ENCODE data around the gene OR52B2. TPM values are rescaled to one million over a fixed set of nuclear protein-coding genes. Genes with fewer than 3 reads are reported as not detected.
A peak's percentile ranks its signal among the peaks of the same experiment; 100 is the strongest.
"Not testable (repeated sequence)": the region's sequence is repeated elsewhere in the genome, so short reads cannot be mapped to it uniquely, and the experiment has no call there.

Gene OR52B2
- total RNA-seq, 2 donors from 2014 or later = not detected

DNA sequence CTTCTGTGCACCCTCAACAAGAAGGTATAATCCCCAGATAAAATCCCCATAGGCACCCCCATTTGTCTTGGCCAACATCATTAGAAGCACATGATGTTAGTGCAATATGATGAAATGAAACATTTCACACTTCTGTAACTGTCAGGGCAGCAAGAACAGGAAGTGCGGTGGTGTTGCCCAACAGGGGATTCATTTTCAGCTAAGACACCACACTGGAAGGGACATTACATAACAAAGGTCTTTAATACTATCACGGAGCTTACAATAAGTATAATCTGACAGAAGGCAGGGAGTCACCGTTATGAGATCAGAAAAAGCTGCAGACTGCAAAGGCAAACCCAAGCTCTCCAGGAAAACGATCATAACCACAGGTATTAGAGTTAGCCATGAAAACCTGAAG lies 30.8 kb upstream of the OR52B2 start:
- H3K27me3 Mint-ChIP-seq (ENCODE audit: low read depth) = peaks cover 7% of the 10 kb centered on the region
- no peak for DNase-seq
- ATAC-seq (replicated peaks in 1 of 2) = no peak
- peaks cover 68% of the 10 kb centered on the region for H3K4me1 Mint-ChIP-seq (ENCODE audit: low read depth)
- H3K27ac Mint-ChIP-seq = peak overlapping the region; percentile 49
- peaks cover 1 to 2% of the 10 kb centered on the region in 2 donors for H3K36me3 Mint-ChIP-seq (ENCODE audit: insufficient read depth in 2 of 2)
- peaks cover 0 to 2% of the 10 kb centered on the region in 2 donors for H3K9me3 Mint-ChIP-seq
- H3K4me3 Mint-ChIP-seq = peak overlapping the region; percentile 17 to 35

DNA sequence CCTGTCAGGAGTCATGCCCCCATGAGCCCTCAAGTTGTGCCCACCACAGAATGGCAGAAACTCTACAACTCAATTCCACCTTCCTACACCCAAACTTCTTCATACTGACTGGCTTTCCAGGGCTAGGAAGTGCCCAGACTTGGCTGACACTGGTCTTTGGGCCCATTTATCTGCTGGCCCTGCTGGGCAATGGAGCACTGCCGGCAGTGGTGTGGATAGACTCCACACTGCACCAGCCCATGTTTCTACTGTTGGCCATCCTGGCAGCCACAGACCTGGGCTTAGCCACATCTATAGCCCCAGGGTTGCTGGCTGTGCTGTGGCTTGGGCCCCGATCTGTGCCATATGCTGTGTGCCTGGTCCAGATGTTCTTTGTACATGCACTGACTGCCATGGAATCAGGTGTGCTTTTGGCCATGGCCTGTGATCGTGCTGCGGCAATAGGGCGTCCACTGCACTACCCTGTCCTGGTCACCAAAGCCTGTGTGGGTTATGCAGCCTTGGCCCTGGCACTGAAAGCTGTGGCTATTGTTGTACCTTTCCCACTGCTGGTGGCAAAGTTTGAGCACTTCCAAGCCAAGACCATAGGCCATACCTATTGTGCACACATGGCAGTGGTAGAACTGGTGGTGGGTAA lies 29.2 kb upstream of the OR52B2 start, which contains the start of gene OR52W1:
TSS of gene OR52W1 (plus strand) at position 51 of the 637 bp plus-strand sequence. CDS start at position 51, 0 bp downstream.
- Mint-ChIP-seq H3K36me3 (ENCODE audit: insufficient read depth in 2 of 2) (peaks cover 1 to 2% of the 10 kb centered on the region in 2 donors), H3K27me3 (ENCODE audit: low read depth) (peaks cover 7% of the 10 kb centered on the region), H3K27ac (no peak within 1 kb of the TSS), H3K4me1 (ENCODE audit: low read depth) (peaks cover 72% of the 10 kb centered on the region), H3K9me3 (peaks cover 0 to 2% of the 10 kb centered on the region in 2 donors), H3K4me3 (no peak within 1 kb of the TSS)
- DNase-seq = no peak
- no peak for ATAC-seq (replicated peaks in 1 of 2)

DNA sequence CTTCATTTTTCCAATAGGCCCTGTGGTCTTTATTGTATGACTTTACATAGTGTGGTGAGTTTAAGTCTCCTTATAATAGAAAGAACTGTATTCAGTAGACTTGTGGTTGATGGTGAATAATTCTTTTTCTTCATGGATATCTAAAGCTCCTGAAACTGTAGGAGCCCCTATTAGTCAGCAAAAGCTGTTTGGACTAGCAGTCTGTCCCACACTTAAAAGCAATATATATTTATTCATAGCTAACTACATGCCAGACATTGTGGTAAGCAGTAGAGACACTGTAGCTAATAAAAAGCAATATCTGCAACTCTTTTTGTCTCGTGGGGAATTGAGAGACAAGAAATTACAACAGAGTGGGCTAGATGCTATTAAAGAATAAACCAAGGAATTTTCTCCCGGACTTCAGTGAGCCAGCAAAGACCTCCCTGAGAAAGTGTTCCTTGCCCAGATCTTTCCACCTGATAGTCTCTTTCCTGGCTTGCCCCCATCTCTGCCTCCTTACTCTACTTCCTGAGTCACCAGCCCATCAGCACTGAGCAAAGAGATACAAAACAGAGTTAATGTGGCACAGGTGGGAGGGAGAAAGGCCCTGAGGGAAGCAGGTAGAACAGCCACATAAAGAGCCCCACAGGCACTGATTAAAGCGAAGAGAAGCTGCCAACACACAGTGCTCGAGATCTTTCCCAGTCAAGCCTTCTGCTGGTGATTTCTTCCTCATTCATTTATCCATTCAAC lies 27.5 kb upstream of the OR52B2 start:
- no peaks in the 10 kb centered on the region for H3K36me3 Mint-ChIP-seq (ENCODE audit: insufficient read depth in 2 of 2)
- H3K4me3 Mint-ChIP-seq = peak overlapping the region in 1 of 2 donors; percentile 49
- no peak for DNase-seq
- H3K9me3 Mint-ChIP-seq = peaks cover 0 to 2% of the 10 kb centered on the region in 2 donors
- H3K27me3 Mint-ChIP-seq (ENCODE audit: low read depth) = peaks cover 7% of the 10 kb centered on the region
- H3K27ac Mint-ChIP-seq = no peak overlapping the region
- no peak for ATAC-seq (replicated peaks in 1 of 2)
- H3K4me1 Mint-ChIP-seq (ENCODE audit: low read depth) = peaks cover 60% of the 10 kb centered on the region

DNA sequence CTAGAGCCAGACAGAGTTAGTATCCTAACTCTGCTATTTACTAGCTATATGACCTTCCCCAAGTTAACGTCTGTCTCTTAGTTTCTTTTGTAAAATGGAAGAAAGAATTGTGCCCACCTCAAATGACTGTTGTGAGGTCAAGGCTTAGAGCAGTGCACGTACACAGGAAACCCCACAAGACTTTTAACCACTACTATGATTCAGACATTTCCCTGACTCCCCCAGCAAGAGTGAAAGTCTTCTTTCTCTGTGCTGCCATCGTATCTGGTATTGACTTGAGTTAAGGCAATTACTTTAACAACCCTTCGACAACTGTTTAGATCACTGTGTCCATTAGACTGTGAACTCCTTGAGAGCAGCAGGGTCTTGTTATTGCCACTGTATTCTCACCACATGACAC lies 26.3 kb upstream of the OR52B2 start:
- Mint-ChIP-seq H3K27me3 (ENCODE audit: low read depth) (peaks cover 7% of the 10 kb centered on the region), H3K27ac (peak overlapping the region; percentile 32), H3K36me3 (ENCODE audit: insufficient read depth in 2 of 2) (no peaks in the 10 kb centered on the region), H3K4me3 (peak overlapping the region; percentile 34 to 72), H3K9me3 (peaks cover 0 to 2% of the 10 kb centered on the region in 2 donors), H3K4me1 (ENCODE audit: low read depth) (peaks cover 47% of the 10 kb centered on the region)
- DNase-seq = peak; percentile 28 to 35
- ATAC-seq (replicated peaks in 1 of 2) = peak; percentile 85 to 86

DNA sequence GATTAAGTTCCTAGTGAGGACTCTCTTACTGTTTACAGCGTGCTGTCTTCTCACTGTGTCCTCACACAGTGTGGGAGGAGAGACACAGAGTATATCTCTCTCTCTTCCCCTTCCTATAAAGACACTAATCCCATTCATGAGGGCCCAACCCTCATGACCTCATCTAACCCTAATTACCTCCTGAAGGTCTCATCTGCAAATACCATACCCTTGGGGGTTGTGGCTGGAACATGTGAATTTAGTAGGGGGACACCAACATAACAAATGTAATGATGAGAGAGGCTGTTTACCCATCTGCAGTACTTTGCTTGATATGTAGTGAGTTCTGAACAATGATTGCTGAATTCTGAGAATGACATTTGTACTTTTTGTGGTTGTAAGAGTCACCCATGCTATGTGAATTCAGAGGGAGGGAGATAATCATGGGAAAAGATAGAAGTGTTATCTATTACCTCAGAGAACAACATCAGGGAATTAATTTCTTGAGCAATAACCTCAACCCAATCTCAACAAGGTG lies 24.0 kb upstream of the OR52B2 start:
- H3K27ac Mint-ChIP-seq = no peak overlapping the region
- H3K27me3 Mint-ChIP-seq (ENCODE audit: low read depth) = peaks cover 7% of the 10 kb centered on the region
- ATAC-seq (replicated peaks in 1 of 2) (peak; percentile 55 to 61), DNase-seq (no peak)
- H3K36me3 Mint-ChIP-seq (ENCODE audit: insufficient read depth in 2 of 2) = no peaks in the 10 kb centered on the region
- H3K4me1 Mint-ChIP-seq (ENCODE audit: low read depth) = peaks cover 37% of the 10 kb centered on the region
- no peak overlapping the region for H3K4me3 Mint-ChIP-seq
- H3K9me3 Mint-ChIP-seq = peaks cover 0 to 2% of the 10 kb centered on the region in 2 donors

DNA sequence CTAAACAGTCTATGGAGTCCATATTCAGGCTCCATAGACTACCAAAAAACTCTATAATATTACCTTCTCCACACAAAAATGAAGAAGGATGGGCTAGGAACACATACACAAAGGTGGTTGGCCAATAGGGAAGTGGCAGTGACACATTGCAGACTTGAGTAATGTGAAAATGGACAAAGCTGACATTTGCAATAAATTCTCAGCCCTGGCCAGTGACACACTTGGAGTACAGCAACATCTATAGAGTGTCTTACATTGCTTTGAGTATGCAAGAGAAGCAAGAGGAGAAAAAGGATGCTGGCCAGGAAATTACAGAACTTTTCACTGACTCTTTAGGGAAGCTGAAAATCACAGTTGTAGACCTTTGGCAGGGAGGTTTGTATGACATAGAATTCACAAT lies 21.6 kb upstream of the OR52B2 start:
- Mint-ChIP-seq H3K36me3 (ENCODE audit: insufficient read depth in 2 of 2) (no peaks in the 10 kb centered on the region), H3K4me3 (no peak overlapping the region), H3K4me1 (ENCODE audit: low read depth) (peaks cover 18% of the 10 kb centered on the region), H3K27ac (no peak overlapping the region), H3K27me3 (ENCODE audit: low read depth) (no peaks in the 10 kb centered on the region), H3K9me3 (peaks cover 0 to 2% of the 10 kb centered on the region in 2 donors)
- no peak for DNase-seq
- ATAC-seq (replicated peaks in 1 of 2) = no peak

DNA sequence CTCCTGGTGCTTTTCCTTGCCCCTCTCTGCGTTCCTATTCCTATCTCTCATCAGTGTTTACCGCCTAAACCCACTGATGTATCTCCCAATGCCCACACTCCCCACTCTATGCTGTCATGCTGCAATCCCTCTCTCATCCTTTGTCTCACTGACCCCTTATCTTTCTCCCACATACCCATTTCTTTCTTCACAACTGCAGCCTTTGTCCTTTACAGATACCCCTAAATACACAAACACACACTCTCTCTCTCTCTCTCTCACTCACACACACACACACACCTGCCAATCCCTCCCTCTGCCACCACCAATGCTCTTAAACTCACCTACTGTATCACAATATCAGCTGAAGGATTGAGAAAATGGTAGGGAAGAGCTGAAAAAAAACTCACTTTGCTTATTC lies 5.3 kb upstream of the OR52B2 start:
- ATAC-seq (replicated peaks in 1 of 2) = no peak
- Mint-ChIP-seq H3K4me3 (no peak overlapping the region), H3K4me1 (ENCODE audit: low read depth) (peaks cover 4% of the 10 kb centered on the region), H3K9me3 (peaks cover 0 to 1% of the 10 kb centered on the region in 2 donors), H3K27ac (no peak overlapping the region), H3K27me3 (ENCODE audit: low read depth) (peaks cover 7% of the 10 kb centered on the region), H3K36me3 (ENCODE audit: insufficient read depth in 2 of 2) (no peaks in the 10 kb centered on the region)
- no peak for DNase-seq

DNA sequence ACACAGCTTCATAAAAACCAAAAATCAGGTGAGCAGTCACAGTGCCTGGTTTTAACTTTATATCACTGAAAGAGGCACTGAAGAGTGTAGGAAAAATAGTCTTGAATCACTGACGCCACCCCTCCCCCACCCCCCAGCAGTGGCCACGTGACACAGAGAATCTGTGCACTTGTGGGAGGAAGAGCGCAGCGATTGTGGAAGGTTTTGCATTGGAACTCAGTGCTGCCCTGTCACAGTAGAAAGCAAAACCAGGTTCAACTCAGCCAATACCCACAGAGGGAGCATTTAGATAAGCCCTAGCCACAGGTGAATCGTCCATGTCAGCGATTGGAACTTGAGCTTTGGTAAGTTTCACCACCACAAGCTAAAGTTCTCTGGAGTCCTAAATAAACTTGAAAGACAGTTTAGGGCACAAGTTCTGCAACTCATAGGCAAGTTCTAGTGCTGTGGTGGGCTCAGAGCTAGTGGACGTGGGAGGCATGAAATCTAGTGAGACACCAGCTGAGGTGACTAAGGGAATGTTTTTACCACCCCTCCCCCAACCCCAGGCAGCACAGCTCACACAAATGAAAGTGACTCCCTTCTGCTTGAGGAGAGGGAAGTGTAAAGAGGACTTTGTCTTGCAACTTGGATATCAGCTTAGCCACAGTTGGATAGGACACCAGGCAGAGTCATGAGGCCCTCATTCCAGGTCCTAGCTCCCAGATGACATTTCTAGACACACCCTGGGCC lies 13.3 kb downstream of the OR52B2 start:
- H3K9me3 Mint-ChIP-seq = no peaks in the 10 kb centered on the region
- H3K4me1 Mint-ChIP-seq (ENCODE audit: low read depth) = no peaks in the 10 kb centered on the region
- no peak overlapping the region for H3K4me3 Mint-ChIP-seq
- DNase-seq (no peak), ATAC-seq (replicated peaks in 1 of 2) (peak in 1 of 2 donors; percentile 21)
- H3K27ac Mint-ChIP-seq = no peak overlapping the region
- H3K36me3 Mint-ChIP-seq (ENCODE audit: insufficient read depth in 2 of 2) = no peaks in the 10 kb centered on the region
- peaks cover 5% of the 10 kb centered on the region for H3K27me3 Mint-ChIP-seq (ENCODE audit: low read depth)

DNA sequence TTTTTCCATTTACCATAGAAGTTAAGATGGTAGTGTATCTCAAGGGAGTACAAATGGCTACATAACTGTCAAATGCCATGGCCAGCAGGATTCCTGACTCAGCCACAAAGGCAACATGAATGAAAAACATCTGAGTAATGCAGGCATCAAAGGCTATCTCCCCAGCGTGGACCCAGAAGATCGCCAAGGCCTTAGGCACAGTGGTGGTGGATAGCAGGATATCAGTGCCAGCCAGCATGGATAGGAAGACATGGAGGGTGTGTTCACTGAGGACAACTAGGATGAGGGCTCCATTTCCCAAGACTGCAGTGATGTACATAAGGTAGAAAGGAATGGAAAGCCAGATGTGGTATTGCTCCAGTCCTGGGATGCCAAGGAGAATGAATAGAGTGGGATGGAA lies 18.0 kb downstream of the OR52B2 start:
- no peak overlapping the region for H3K27ac Mint-ChIP-seq
- peaks cover 0 to 4% of the 10 kb centered on the region in 2 donors for H3K9me3 Mint-ChIP-seq
- H3K4me3 Mint-ChIP-seq = no peak overlapping the region
- no peak for ATAC-seq (replicated peaks in 1 of 2)
- no peaks in the 10 kb centered on the region for H3K4me1 Mint-ChIP-seq (ENCODE audit: low read depth)
- no peak for DNase-seq
- H3K36me3 Mint-ChIP-seq (ENCODE audit: insufficient read depth in 2 of 2) = peaks cover 0 to 1% of the 10 kb centered on the region in 2 donors
- H3K27me3 Mint-ChIP-seq (ENCODE audit: low read depth) = no peaks in the 10 kb centered on the region

DNA sequence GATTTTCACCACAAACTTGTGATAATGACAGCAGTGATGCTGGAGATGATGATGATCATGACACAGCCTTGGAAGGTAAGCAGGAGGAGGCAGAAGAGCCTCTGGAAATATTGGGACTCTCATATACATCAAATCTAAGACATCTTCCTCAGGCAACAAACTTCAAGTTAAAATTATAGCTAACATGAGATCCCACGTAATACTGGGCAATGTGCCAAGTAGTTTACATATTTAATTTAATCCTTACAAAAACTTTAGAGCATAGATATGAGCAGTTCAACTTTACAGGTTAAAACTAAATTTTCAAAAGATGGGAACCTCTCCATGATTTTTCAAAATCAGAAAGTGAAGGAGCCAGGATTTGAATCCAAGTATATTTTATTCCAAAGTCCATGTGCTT lies 19.0 kb downstream of the OR52B2 start:
- no peak overlapping the region for H3K4me3 Mint-ChIP-seq
- H3K27ac Mint-ChIP-seq = no peak overlapping the region
- ATAC-seq (replicated peaks in 1 of 2) (no peak), DNase-seq (no peak)
- peaks cover 0 to 4% of the 10 kb centered on the region in 2 donors for H3K9me3 Mint-ChIP-seq
- no peaks in the 10 kb centered on the region for H3K4me1 Mint-ChIP-seq (ENCODE audit: low read depth)
- no peaks in the 10 kb centered on the region for H3K27me3 Mint-ChIP-seq (ENCODE audit: low read depth)
- peaks cover 0 to 1% of the 10 kb centered on the region in 2 donors for H3K36me3 Mint-ChIP-seq (ENCODE audit: insufficient read depth in 2 of 2)

DNA sequence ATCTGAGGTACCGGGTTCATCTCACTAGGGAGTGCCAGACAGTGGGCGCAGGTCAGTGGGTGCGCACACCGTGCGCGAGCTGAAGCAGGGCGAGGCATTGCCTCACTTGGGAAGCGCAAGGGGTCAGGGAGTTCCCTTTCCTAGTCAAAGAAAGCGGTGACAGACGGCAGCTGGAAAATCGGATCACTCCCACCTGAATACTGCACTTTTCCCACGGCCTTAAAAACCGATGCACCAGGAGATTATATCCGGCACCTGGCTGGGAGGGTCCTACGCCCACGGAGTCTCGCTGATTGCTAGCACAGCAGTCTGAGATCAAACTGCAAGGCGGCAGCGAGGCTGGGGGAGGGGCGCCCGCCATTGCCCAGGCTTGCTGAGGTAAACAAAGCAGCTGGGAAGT lies 26.4 kb downstream of the OR52B2 start:
- DNase-seq; H3K9me3 Mint-ChIP-seq; ATAC-seq (replicated peaks in 1 of 2); H3K27ac Mint-ChIP-seq; H3K4me1 Mint-ChIP-seq (ENCODE audit: low read depth); H3K36me3 Mint-ChIP-seq (ENCODE audit: insufficient read depth in 2 of 2); H3K4me3 Mint-ChIP-seq; H3K27me3 Mint-ChIP-seq (ENCODE audit: low read depth): not testable (repeated sequence)

DNA sequence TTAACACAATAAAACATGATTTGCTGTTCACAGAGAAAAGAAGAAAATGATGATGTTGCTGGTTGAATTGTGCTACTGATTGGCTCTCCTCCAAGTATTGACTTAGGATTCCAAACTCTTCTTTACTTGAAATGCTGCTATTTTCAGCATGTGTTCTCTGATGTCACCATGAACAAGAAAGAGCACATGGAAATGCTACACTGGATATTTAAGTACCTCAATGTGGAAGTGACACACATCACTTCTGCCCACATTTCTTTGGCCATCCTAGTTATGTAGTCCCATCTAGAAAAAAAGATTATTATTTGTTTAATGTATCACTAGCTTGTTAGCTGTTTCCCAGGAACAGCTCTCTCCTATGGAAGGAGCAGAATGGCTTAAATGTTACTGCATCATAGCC lies 27.2 kb downstream of the OR52B2 start:
- Mint-ChIP-seq H3K27me3 (ENCODE audit: low read depth) (peaks cover 7% of the 10 kb centered on the region), H3K36me3 (ENCODE audit: insufficient read depth in 2 of 2) (no peaks in the 10 kb centered on the region), H3K9me3 (peaks cover 0 to 1% of the 10 kb centered on the region in 2 donors), H3K4me3 (no peak overlapping the region), H3K4me1 (ENCODE audit: low read depth) (no peaks in the 10 kb centered on the region), H3K27ac (no peak overlapping the region)
- DNase-seq (no peak), ATAC-seq (replicated peaks in 1 of 2) (no peak)

DNA sequence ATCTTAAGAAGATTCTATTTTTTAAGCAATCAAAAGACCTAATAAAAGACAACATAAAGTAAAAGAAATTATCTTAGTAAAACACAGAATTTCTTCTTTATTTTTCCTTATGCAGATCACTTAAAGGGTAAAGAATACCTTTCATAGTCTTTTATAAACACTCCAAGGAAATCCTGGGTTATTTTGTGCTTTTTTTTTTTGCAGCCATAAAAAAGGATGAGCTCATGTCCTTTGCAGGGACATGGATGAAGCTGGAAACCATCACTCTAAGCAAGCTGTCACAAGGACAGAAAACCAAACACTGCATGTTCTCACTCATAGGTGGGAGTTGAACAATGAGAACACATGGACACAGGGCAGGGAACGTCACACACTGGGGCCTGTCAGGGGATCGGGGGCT lies 34.2 kb downstream of the OR52B2 start:
- not testable (repeated sequence) for H3K9me3 Mint-ChIP-seq; H3K4me3 Mint-ChIP-seq; H3K4me1 Mint-ChIP-seq (ENCODE audit: low read depth); H3K36me3 Mint-ChIP-seq (ENCODE audit: insufficient read depth in 2 of 2); DNase-seq; H3K27ac Mint-ChIP-seq; ATAC-seq (replicated peaks in 1 of 2); H3K27me3 Mint-ChIP-seq (ENCODE audit: low read depth)
